DMS 273 (cell line): ENCODE data around the gene DLL3.

Experiments
- DNase-seq: peaks from one replicate; lab custom pipeline; 2025; ENCODE audit not compliant: unreplicated experiment; lab: John Stamatoyannopoulos, UW

The DLL3 gene

DNA sequence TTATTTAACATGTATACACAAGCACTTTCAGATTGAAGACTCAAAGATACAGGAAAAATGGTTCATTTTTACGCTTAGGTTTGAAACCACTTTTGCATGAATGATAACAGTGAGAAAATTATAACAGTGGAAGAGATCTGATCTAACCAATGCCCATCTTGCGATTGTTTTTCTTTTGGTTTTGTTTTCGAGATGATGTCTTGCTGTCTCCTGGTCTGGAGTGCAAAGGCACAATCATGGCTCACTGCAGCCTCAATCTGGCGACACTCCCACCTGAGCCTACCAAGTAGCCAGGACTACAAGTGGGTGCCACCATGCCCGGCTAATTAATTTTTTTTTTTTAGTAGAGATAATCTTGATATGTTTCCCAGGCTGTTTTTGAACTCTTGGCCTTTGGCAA, 51.5 kb downstream of the DLL3 start:
- DNase-seq: no peak

DNA sequence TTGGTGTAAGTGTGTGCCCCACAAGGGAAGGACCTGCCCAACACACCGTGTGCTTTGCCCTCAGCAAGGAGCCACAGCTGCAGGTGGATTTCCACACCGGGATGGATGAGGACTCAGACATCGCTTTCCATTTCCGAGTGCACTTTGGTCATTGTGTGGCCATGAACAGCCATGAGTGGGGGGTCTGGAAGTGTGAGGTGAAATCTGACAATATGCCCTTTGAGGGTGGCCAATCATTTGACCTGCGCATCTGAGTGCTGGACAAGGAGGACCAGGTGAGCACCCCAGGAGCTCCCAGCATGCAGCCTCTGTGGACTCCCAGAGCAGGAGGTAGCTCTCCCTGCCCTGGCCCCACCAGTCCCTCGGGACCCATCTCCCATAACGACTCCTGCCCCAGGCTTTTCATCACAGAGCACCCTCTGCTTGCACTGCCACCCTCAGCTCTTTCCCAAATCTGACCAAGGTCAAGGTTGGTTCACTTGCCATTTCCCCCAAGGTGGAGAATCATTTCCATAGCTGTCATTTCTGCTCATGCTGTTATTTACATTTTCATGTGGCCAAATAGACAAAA, 54.4 kb downstream of the DLL3 start:
- DNase-seq: no peak

DNA sequence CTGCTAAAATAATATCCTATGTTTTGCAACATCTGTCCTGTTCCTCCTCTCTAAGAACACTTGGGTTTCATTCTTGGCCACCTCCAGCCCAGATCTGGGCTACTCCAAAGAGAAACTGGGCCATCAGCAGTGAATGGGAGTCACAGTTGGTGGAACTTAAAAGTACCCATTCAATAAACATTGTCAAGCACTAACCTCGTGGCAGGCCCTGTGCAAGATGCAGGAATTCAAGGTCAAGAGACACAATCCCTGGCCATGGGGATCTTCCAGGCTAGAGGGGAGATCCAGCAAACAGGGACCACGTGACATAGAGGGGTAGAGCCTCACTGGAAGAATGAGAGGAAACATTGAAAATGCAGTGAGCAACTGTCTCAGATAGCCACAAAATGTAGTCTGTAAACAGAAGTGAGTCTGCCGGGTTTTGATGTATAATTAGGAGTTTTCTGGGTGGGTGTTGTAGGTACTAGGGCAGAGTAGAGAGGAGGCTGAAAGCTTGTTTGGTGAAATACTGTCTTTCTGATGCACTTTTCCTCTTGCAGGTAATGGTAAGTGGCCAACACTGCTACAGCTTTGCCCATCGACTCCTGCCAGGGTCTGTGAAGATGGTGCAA, 56.1 kb downstream of the DLL3 start:
- no peak for DNase-seq

DNA sequence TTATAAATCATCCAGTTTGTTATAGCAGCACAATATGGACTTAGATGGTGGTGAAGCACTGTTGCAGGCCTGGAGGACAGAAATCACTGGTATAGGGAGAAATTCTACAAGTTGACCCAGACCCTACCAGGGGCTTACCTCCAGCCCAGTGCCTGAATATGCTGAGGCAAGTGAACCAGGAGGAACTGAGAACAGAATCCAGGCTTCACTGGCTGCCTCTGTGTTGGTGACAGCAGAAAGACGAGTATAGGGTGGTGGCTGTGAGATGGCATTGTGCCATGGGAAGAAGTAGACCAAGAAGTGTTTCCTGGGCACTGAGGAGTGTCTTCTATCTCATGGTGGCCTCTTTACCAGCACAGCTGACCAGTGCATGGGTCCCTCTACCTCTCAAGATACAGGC, 57.1 kb downstream of the DLL3 start:
- no peak for DNase-seq
